ENCODE measurements around the gene RASA3.

DNA sequence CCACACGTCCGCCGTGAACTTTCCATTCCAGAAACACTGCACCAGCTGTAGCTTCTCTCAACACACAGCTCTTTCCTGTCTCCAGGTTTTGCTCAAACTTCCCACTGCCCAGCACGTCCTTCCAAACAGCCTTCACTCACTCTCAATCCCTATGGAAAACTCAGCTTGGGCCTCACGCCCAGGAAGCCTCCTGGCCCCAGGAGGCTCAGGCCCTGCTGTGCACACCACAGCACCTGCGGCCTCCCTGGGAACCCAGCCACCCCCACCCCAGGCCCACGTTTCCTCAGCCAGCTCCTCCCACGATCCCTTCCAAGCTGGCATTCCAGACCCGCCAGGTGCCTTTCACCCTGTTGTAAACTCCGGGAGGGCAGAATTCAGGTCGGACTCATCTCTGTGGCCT is 193.7 kb downstream of the RASA3 start:
- no peak for TF ChIP-seq CTCF (IDR thresholded peaks at IDR 0.05)
- TF ChIP-seq POLR2A (IDR thresholded peaks at IDR 0.05), result no peak

Data from sigmoid colon (tissue), 3 donors.